HG03064 (cell line): ENCODE measurements around the gene ZNF800.

Experiments
- ATAC-seq: cut with Tn5 transposase; IDR thresholded peaks from one replicate; pipeline ENCODE4 v1.9.1; 2021; ENCODE audit warnings: low read depth; ENCODE audit not compliant: unreplicated experiment

Gene ZNF800

GRCh38 chr7:127349881-127350280 lies 42.6 kb downstream of the ZNF800 start:
- ATAC-seq, result no peak

GRCh38 chr7:127348247-127348631 lies 44.3 kb downstream of the ZNF800 start:
- ATAC-seq, result no peak

GRCh38 chr7:127347567-127348246 lies 44.8 kb downstream of the ZNF800 start:
- peak; percentile 99 for ATAC-seq

GRCh38 chr7:127346575-127347256 lies 45.8 kb downstream of the ZNF800 start:
- no peak for ATAC-seq

- no peak for ATAC-seq
Measured at GRCh38 chr7:127342596-127342995, 49.9 kb downstream of the ZNF800 start.

GRCh38 chr7:127338122-127338521 lies 54.4 kb downstream of the ZNF800 start:
- no peak for ATAC-seq

- ATAC-seq, result no peak
Measured at GRCh38 chr7:127337581-127337980, 54.9 kb downstream of the ZNF800 start.

GRCh38 chr7:127336458-127336857 lies 56.0 kb downstream of the ZNF800 start:
- ATAC-seq, result no peak

- no peak for ATAC-seq
Measured at GRCh38 chr7:127332880-127333279, 59.6 kb downstream of the ZNF800 start.

- ATAC-seq, result no peak
Measured at GRCh38 chr7:127330070-127330469, 62.4 kb downstream of the ZNF800 start.

- no peak for ATAC-seq
Measured at GRCh38 chr7:127322832-127323493, 69.5 kb downstream of the ZNF800 start.

- no peak for ATAC-seq
Measured at GRCh38 chr7:127322351-127322750, 70.2 kb downstream of the ZNF800 start.

- no peak for ATAC-seq
Measured at GRCh38 chr7:127320974-127321373, 71.5 kb downstream of the ZNF800 start.
